GM23338 (cell line): ENCODE data around the gene KCNA3. TPM values are rescaled to one million over a fixed set of nuclear protein-coding genes. Genes with fewer than 3 reads are reported as not detected.

Experiments
- ATAC-seq: fragments of 200-7000 bp; cut with Tn5 transposase; 3 replicates; pipeline ENCODE4 v1.9.1; 2020
- DNase-seq: peaks from one replicate; pipeline ENCODE4 v3.0.0-alpha.2; 2015; ENCODE audit warnings: low spot score
- H2AFZ ChIP-seq: fragments of 200-600 bp; sonication (generic); 2 replicates; pipeline ENCODE4 v1.8.0; 2016; ENCODE audit warnings: antibody characterized with exemption, mild to moderate bottlenecking, moderate library complexity
- H3F3A ChIP-seq: fragments of 200-600 bp; sonication (generic); replicated peaks from 2 replicates; pipeline ENCODE4 v1.8.0; 2017; ENCODE audit warnings: antibody characterized with exemption, mixed run types, low read depth
- H3K27ac ChIP-seq: fragments of 200-600 bp; sonication (generic); 2 replicates; pipeline ENCODE4 v1.6.1; 2016; ENCODE audit warnings: low read depth
- H3K27me3 ChIP-seq: fragments of 200-600 bp; sonication (generic); 2 replicates; pipeline ENCODE4 v1.8.0; 2016; ENCODE audit warnings: mild to moderate bottlenecking, mixed run types, moderate library complexity; ENCODE audit not compliant: insufficient read depth
- H3K36me3 ChIP-seq: fragments of 200-600 bp; sonication (generic); 2 replicates; pipeline ENCODE4 v1.8.0; 2016; ENCODE audit warnings: mild to moderate bottlenecking; ENCODE audit not compliant: insufficient read depth
- H3K4me1 ChIP-seq: fragments of 200-600 bp; sonication (generic); 2 replicates; pipeline ENCODE4 v1.8.0; 2016; ENCODE audit warnings: mild to moderate bottlenecking, moderate library complexity; ENCODE audit not compliant: insufficient read depth
- H3K4me2 ChIP-seq: fragments of 200-600 bp; sonication (generic); 2 replicates; pipeline ENCODE4 v1.7.1; 2017; ENCODE audit warnings: mixed run types
- H3K4me3 ChIP-seq: fragments of 200-600 bp; sonication (generic); 2 replicates; pipeline ENCODE4 v1.6.1; 2016; ENCODE audit warnings: mixed run types
- H3K79me2 ChIP-seq: fragments of 200-600 bp; sonication (generic); replicated peaks from 2 replicates; pipeline ENCODE4 v1.8.0; 2017; ENCODE audit warnings: mild to moderate bottlenecking; ENCODE audit not compliant: insufficient read depth
- H3K9me2 ChIP-seq: fragments of 200-600 bp; sonication (generic); 2 replicates; pipeline ENCODE4 v1.8.0; 2017; ENCODE audit not compliant: insufficient read depth
- H4K20me1 ChIP-seq: fragments of 200-600 bp; sonication (generic); replicated peaks from 2 replicates; pipeline ENCODE4 v1.8.0; 2017; ENCODE audit warnings: mild to moderate bottlenecking; ENCODE audit not compliant: insufficient read depth
- H3K27ac Mint-ChIP-seq: 2 replicates; pipeline ENCODE4 v1.8.0; 2020; ENCODE audit warnings: inconsistent platforms, mild to moderate bottlenecking, moderate library complexity, mixed read lengths
- H3K27me3 Mint-ChIP-seq: 3 replicates; pipeline ENCODE4 v1.8.0; 2022; ENCODE audit warnings: low read depth, mild to moderate bottlenecking, moderate library complexity, mixed read lengths, inconsistent platforms; ENCODE audit not compliant: insufficient read depth, poor library complexity
- H3K36me3 Mint-ChIP-seq: 3 replicates; pipeline ENCODE4 v1.8.0; 2021; ENCODE audit warnings: low read depth, mild to moderate bottlenecking, inconsistent platforms, moderate library complexity, mixed read lengths
- H3K4me1 Mint-ChIP-seq: 3 replicates; pipeline ENCODE4 v1.8.0; 2020; ENCODE audit warnings: mild to moderate bottlenecking, inconsistent platforms, mixed read lengths
- H3K4me3 Mint-ChIP-seq: 3 replicates; pipeline ENCODE4 v1.8.0; 2021; ENCODE audit warnings: moderate library complexity, mild to moderate bottlenecking, inconsistent platforms, mixed read lengths
- H3K9me3 Mint-ChIP-seq: 3 replicates; pipeline ENCODE4 v1.8.0; 2020; ENCODE audit warnings: moderate library complexity, mild to moderate bottlenecking, inconsistent platforms, mixed read lengths
- CREB1 ChIP-seq: fragments of 250-450 bp; sonication (Bioruptor Pico); IDR thresholded peaks from 2 replicates; pipeline ENCODE4 v1.5.0; 2020; ENCODE audit warnings: low read depth, mild to moderate bottlenecking, moderate library complexity
- CTCF ChIP-seq, 2 experiments: fragments of 200-600 bp in 1 of 2; sonication (generic) in 1 of 2; conservative IDR thresholded peaks; 2 replicates each; pipeline versions ENCODE4 v1.5.1 to v1.6.1; 2016 to 2017; ENCODE audit warnings: antibody characterized with exemption in 2 of 2, low read depth in 2 of 2, mild to moderate bottlenecking in 2 of 2, moderate library complexity in 1 of 2
- ETS1 ChIP-seq: IDR thresholded peaks from 2 replicates; pipeline ENCODE4 v1.6.1; 2016; ENCODE audit warnings: antibody characterized with exemption
- EZH2 ChIP-seq: fragments of 200-600 bp; sonication (generic); IDR thresholded peaks from one replicate; pipeline ENCODE4 v1.8.0; 2017; ENCODE audit warnings: antibody characterized with exemption, mild to moderate bottlenecking, low read depth; ENCODE audit not compliant: unreplicated experiment
- EZH2phosphoT487 ChIP-seq: fragments of 200-600 bp; sonication (generic); IDR thresholded peaks from one replicate; pipeline ENCODE4 v1.8.1; 2018; ENCODE audit warnings: antibody characterized with exemption; ENCODE audit not compliant: unreplicated experiment
- JUNB ChIP-seq: IDR thresholded peaks from one replicate; pipeline ENCODE4 v1.6.1; 2016; ENCODE audit warnings: antibody characterized with exemption; ENCODE audit not compliant: unreplicated experiment
- NANOG ChIP-seq: IDR thresholded peaks from 2 replicates; pipeline ENCODE4 v1.6.1; 2016; ENCODE audit warnings: antibody characterized with exemption, borderline replicate concordance
- POLR2AphosphoS5 ChIP-seq: IDR thresholded peaks from 2 replicates; pipeline ENCODE4 v1.6.1; 2016; ENCODE audit warnings: antibody characterized with exemption, low read depth
- REST ChIP-seq: IDR thresholded peaks from one replicate; pipeline ENCODE4 v1.6.1; 2018; ENCODE audit warnings: antibody characterized with exemption; ENCODE audit not compliant: unreplicated experiment
- STAT1 ChIP-seq: IDR thresholded peaks from one replicate; pipeline ENCODE4 v1.6.1; 2016; ENCODE audit warnings: antibody characterized with exemption; ENCODE audit not compliant: unreplicated experiment
- ZNF114 ChIP-seq: fragments of 250-450 bp; sonication (Bioruptor Pico); IDR thresholded peaks from 2 replicates; pipeline ENCODE4 v1.5.0; 2020; ENCODE audit warnings: mild to moderate bottlenecking, moderate library complexity
- ZNF331 ChIP-seq: fragments of 250-450 bp; sonication (Bioruptor Pico); IDR thresholded peaks from 2 replicates; pipeline ENCODE4 v1.5.0; 2020; ENCODE audit warnings: low read depth, mild to moderate bottlenecking, moderate library complexity
- polyA plus RNA-seq: library from polyadenylated mRNA; unstranded; fragments of >200 nt; fragmentation: Nextera tagmentation; extraction: Ambion mirVana; gene quantifications from 2 replicates; pipeline ENCODE4 v1.2.1, GENCODE V29; 2016
- total RNA-seq: library from RNA; depleted of rRNA; stranded (reverse); fragments of >200 nt; shearing (Covaris generic); gene quantifications from 2 replicates; pipeline ENCODE4 v1.2.3, GENCODE V29; 2014
- TF ChIP-seq, protein P1 (sequence below): fragments of 250-450 bp; sonication (Bioruptor Pico); IDR thresholded peaks from 2 replicates; pipeline ENCODE4 v1.5.0; 2020; ENCODE audit warnings: mild to moderate bottlenecking, moderate library complexity

The KCNA3 gene
- total and polyA plus RNA-seq, 2 experiments from 2014 or later: 0.32 to 4.2 TPM

DNA sequence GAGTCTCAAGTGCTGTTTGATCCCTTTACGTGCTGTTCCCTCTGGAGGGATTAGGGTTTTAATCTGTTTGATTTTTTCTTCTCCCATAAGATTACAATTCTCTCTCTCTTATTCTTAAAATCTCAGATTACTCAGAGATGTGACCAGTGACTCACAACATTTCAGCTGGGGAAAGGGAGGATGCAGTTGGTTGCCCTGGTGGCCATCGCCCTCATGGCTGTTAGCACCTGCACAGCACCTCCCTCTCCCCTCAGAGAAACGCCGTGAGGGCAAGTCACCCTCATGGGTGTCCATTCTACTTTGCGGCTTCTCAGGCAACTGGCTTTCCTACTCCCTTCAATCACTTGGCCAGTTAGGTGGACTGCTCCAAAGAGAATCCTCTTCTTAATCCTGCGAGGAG, 42.4 kb upstream of the KCNA3 start:
- no peak overlapping the region for H3K27ac Mint-ChIP-seq
- H3K4me2 ChIP-seq: no peak overlapping the region
- no peaks in the 10 kb centered on the region for H3K36me3 Mint-ChIP-seq
- H3K4me3 Mint-ChIP-seq: no peak overlapping the region
- no peak overlapping the region for H3K27ac ChIP-seq
- H3F3A ChIP-seq: no peaks in the 10 kb centered on the region
- no peak overlapping the region for H3K4me3 ChIP-seq
- no peak for DNase-seq
- no peaks in the 10 kb centered on the region for H4K20me1 ChIP-seq
- H3K4me1 Mint-ChIP-seq: peaks cover 14% of the 10 kb centered on the region; the same call in 2 of the 3 replicates
- no peaks in the 10 kb centered on the region for H3K9me3 Mint-ChIP-seq
- H3K9me2 ChIP-seq: no peaks in the 10 kb centered on the region
- H3K27me3 ChIP-seq: no peaks in the 10 kb centered on the region
- H3K27me3 Mint-ChIP-seq: peaks cover 5% of the 10 kb centered on the region
- H2AFZ ChIP-seq: no peak overlapping the region
- H3K4me1 ChIP-seq: no peaks in the 10 kb centered on the region
- ATAC-seq: no peak
- TF ChIP-seq ZNF331 (CRISPR knock-in tag) (no peak), REST (no peak), JUNB (no peak), ETS1 (no peak), ZNF114 (CRISPR knock-in tag) (no peak), EZH2phosphoT487 (no peak), CREB1 (CRISPR knock-in tag) (no peak), CTCF (conservative IDR thresholded peaks at IDR 0.05; ENCODE audit: low read depth in 2 of 2) (no peak), STAT1 (no peak), EZH2 (no peak), NANOG (no peak), POLR2AphosphoS5 (no peak)
- TF ChIP-seq, protein P1, sequence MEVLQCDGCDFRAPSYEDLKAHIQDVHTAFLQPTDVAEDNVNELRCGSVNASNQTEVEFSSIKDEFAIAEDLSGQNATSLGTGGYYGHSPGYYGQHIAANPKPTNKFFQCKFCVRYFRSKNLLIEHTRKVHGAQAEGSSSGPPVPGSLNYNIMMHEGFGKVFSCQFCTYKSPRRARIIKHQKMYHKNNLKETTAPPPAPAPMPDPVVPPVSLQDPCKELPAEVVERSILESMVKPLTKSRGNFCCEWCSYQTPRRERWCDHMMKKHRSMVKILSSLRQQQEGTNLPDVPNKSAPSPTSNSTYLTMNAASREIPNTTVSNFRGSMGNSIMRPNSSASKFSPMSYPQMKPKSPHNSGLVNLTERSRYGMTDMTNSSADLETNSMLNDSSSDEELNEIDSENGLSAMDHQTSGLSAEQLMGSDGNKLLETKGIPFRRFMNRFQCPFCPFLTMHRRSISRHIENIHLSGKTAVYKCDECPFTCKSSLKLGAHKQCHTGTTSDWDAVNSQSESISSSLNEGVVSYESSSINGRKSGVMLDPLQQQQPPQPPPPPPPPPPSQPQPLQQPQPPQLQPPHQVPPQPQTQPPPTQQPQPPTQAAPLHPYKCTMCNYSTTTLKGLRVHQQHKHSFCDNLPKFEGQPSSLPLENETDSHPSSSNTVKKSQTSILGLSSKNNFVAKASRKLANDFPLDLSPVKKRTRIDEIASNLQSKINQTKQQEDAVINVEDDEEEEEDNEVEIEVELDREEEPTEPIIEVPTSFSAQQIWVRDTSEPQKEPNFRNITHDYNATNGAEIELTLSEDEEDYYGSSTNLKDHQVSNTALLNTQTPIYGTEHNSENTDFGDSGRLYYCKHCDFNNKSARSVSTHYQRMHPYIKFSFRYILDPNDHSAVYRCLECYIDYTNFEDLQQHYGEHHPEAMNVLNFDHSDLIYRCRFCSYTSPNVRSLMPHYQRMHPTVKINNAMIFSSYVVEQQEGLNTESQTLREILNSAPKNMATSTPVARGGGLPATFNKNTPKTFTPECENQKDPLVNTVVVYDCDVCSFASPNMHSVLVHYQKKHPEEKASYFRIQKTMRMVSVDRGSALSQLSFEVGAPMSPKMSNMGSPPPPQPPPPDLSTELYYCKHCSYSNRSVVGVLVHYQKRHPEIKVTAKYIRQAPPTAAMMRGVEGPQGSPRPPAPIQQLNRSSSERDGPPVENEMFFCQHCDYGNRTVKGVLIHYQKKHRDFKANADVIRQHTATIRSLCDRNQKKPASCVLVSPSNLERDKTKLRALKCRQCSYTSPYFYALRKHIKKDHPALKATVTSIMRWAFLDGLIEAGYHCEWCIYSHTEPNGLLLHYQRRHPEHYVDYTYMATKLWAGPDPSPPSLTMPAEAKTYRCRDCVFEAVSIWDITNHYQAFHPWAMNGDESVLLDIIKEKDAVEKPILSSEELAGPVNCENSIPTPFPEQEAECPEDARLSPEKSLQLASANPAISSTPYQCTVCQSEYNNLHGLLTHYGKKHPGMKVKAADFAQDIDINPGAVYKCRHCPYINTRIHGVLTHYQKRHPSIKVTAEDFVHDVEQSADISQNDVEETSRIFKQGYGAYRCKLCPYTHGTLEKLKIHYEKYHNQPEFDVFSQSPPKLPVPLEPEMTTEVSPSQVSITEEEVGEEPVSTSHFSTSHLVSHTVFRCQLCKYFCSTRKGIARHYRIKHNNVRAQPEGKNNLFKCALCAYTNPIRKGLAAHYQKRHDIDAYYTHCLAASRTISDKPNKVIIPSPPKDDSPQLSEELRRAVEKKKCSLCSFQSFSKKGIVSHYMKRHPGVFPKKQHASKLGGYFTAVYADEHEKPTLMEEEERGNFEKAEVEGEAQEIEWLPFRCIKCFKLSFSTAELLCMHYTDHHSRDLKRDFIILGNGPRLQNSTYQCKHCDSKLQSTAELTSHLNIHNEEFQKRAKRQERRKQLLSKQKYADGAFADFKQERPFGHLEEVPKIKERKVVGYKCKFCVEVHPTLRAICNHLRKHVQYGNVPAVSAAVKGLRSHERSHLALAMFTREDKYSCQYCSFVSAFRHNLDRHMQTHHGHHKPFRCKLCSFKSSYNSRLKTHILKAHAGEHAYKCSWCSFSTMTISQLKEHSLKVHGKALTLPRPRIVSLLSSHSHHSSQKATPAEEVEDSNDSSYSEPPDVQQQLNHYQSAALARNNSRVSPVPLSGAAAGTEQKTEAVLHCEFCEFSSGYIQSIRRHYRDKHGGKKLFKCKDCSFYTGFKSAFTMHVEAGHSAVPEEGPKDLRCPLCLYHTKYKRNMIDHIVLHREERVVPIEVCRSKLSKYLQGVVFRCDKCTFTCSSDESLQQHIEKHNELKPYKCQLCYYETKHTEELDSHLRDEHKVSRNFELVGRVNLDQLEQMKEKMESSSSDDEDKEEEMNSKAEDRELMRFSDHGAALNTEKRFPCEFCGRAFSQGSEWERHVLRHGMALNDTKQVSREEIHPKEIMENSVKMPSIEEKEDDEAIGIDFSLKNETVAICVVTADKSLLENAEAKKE (CRISPR knock-in tag): no peak
- H3K79me2 ChIP-seq: no peaks in the 10 kb centered on the region
- no peaks in the 10 kb centered on the region for H3K36me3 ChIP-seq
